Measurements from ENCODE around the gene AMOTL1.

GRCh38 chr11:94831529-94831928 is 63.4 kb downstream of the AMOTL1 start:
- TF ChIP-seq CTCF (IDR thresholded peaks at IDR 0.05) (no peak), ZFX (IDR thresholded peaks at IDR 0.05; ENCODE audit: borderline replicate concordance) (no peak)
